Rectal smooth muscle tissue (tissue), 1 donor: ENCODE results near the gene CHFR.
A peak's percentile ranks its signal among the peaks of the same experiment; 100 is the strongest.

ENCODE experiments used
- H3K27ac ChIP-seq: one replicate; pipeline ENCODE4 v1.7.0; 2013; ENCODE audit warnings: low read depth, low read length, inconsistent platforms
- H3K27me3 ChIP-seq: one replicate; pipeline ENCODE4 v1.7.0; 2013; ENCODE audit warnings: low read length; ENCODE audit not compliant: control insufficient read depth, insufficient read depth
- H3K36me3 ChIP-seq: one replicate; pipeline ENCODE4 v1.7.0; 2013; ENCODE audit warnings: low read length; ENCODE audit not compliant: control insufficient read depth, insufficient read depth
- H3K4me1 ChIP-seq: one replicate; pipeline ENCODE4 v1.7.0; 2013; ENCODE audit warnings: low read length; ENCODE audit not compliant: control insufficient read depth, insufficient read depth
- H3K4me3 ChIP-seq: one replicate; pipeline ENCODE4 v1.7.0; 2013; ENCODE audit warnings: low read length
- H3K9ac ChIP-seq: one replicate; pipeline ENCODE4 v1.7.0; 2013; ENCODE audit warnings: low read length

The CHFR gene

GRCh38 chr12:132835076-132836025 is 52.1 kb downstream of the CHFR start:
- H3K4me1 ChIP-seq: peaks cover 7% of the 10 kb centered on the region
- H3K36me3 ChIP-seq: peaks cover 7% of the 10 kb centered on the region
- no peak overlapping the region for H3K4me3 ChIP-seq
- no peak overlapping the region for H3K27ac ChIP-seq
- no peaks in the 10 kb centered on the region for H3K27me3 ChIP-seq
- H3K9ac ChIP-seq: no peak overlapping the region

- Histone ChIP-seq H3K4me3 (no peak overlapping the region), H3K27me3 (no peaks in the 10 kb centered on the region), H3K4me1 (peaks cover 7% of the 10 kb centered on the region), H3K9ac (no peak overlapping the region), H3K27ac (no peak overlapping the region), H3K36me3 (peaks cover 2% of the 10 kb centered on the region)
Observed at GRCh38 chr12:132834181-132834711, 53.2 kb downstream of the CHFR start.

DNA sequence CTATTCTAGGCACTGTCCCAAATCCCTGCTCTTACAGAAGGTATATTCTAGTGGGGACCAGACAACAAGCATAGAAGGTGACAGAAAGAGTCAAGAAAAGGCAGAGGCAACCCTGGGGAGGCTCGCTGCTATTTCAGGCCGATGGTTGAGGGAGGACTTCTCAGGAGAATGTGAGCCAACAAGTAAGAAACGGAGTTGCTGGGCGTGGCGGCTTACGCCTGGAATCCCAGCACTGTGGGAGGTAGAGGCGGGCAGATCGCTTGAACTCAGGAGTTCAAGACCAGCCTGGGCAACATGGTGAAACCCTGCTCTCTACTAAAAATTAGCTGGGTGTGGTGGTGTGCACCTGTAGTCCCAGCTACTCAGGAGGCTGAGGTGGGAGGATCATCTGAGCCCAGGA is 54.1 kb downstream of the CHFR start:
- H3K27ac ChIP-seq: no peak overlapping the region
- H3K4me3 ChIP-seq: no peak overlapping the region
- peaks cover 7% of the 10 kb centered on the region for H3K4me1 ChIP-seq
- H3K36me3 ChIP-seq: peaks cover 2% of the 10 kb centered on the region
- no peaks in the 10 kb centered on the region for H3K27me3 ChIP-seq
- no peak overlapping the region for H3K9ac ChIP-seq

- Histone ChIP-seq H3K4me3 (no peak overlapping the region), H3K36me3 (peaks cover 2% of the 10 kb centered on the region), H3K27ac (no peak overlapping the region), H3K4me1 (peaks cover 6% of the 10 kb centered on the region), H3K9ac (no peak overlapping the region), H3K27me3 (no peaks in the 10 kb centered on the region)
Observed at GRCh38 chr12:132831771-132832170, 55.6 kb downstream of the CHFR start.

DNA sequence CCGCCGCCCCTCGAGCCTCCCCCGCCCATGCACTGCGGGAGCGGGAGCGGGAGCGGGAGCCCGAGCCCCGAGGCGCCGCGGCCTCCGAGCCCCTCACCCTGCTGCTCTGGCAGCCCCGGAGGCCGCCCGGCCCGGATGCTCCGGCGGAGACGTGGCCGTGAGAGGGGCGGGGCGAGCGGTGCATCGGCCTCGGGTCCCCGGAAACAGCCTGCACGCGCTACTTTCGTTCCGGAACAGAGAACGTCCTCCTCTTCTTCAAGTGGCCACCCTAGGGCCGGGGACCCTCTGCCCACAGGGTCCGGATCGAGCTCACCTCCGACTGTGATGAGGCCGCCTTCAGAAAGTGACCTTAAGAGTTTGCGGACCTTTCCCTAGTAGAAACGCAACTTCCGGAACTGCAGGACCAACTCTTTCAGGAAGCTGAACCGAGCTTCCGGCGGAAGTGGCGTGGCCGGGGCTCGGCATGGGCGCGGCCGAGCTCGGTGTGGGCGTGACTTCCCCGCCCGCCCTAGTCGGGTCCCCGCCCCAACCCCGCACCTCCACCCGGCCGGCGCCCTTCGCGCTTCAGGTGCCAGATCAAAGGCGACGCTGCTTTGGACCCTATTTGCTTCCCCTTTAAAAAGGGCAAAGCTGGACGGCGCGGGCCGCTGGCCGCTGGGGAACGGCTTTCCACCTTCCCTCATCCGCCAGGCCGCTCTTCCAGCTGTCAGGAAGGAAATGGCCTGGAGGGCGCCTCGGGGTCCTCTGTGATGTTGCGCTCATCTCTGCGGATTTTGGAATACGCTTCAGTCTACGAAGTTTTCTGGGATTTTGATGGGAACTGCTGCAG is 58.5 kb downstream of the CHFR start, which contains the start of gene GOLGA3:
Gene GOLGA3 (minus strand): TSS at position 164 of the 829 bp plus-strand sequence. CDS start 6,741 bp downstream, outside the sequence.
- Histone ChIP-seq H3K27ac (peak within 1 kb of the TSS; percentile 98), H3K4me3 (peak within 1 kb of the TSS; percentile 95), H3K9ac (peak within 1 kb of the TSS; percentile 96), H3K36me3 (peaks cover 12% of the 10 kb centered on the region), H3K4me1 (peaks cover 6% of the 10 kb centered on the region), H3K27me3 (no peaks in the 10 kb centered on the region)

GRCh38 chr12:132827763-132828703 is 59.4 kb downstream of the CHFR start:
- peak overlapping the region; percentile 98 for H3K27ac ChIP-seq
- peak overlapping the region; percentile 95 for H3K4me3 ChIP-seq
- H3K36me3 ChIP-seq: peaks cover 12% of the 10 kb centered on the region
- H3K27me3 ChIP-seq: no peaks in the 10 kb centered on the region
- peaks cover 6% of the 10 kb centered on the region for H3K4me1 ChIP-seq
- peak overlapping the region; percentile 45 for H3K9ac ChIP-seq

- H3K27ac ChIP-seq: no peak overlapping the region
- no peaks in the 10 kb centered on the region for H3K27me3 ChIP-seq
- peaks cover 15% of the 10 kb centered on the region for H3K36me3 ChIP-seq
- no peak overlapping the region for H3K9ac ChIP-seq
- no peak overlapping the region for H3K4me3 ChIP-seq
- peaks cover 6% of the 10 kb centered on the region for H3K4me1 ChIP-seq
Observed at GRCh38 chr12:132825861-132826260, 61.5 kb downstream of the CHFR start.

DNA sequence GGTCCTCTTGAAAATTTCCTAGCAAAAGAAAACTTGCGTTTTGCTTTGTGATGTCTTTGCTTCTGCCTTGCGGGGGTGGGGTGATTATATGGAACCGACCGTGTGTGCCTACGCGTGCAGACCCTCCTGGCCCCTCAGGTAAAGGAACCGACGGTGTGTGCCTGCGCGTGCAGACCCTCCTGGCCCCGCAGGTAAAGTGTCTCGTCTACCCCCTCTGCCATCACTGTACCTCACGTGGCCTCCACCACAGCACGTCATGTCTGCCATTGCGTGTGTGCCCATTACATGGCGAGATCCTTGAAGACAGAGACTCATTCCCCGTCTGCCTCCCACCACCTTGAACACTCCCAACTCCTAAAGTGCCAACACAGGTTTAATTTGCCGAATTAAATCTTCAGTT is 62.3 kb downstream of the CHFR start:
- H3K36me3 ChIP-seq: peaks cover 18% of the 10 kb centered on the region
- no peak overlapping the region for H3K9ac ChIP-seq
- H3K4me3 ChIP-seq: no peak overlapping the region
- peaks cover 6% of the 10 kb centered on the region for H3K4me1 ChIP-seq
- H3K27ac ChIP-seq: no peak overlapping the region
- H3K27me3 ChIP-seq: no peaks in the 10 kb centered on the region

- peaks cover 6% of the 10 kb centered on the region for H3K4me1 ChIP-seq
- no peak overlapping the region for H3K27ac ChIP-seq
- H3K4me3 ChIP-seq: no peak overlapping the region
- no peaks in the 10 kb centered on the region for H3K27me3 ChIP-seq
- H3K9ac ChIP-seq: no peak overlapping the region
- H3K36me3 ChIP-seq: peaks cover 20% of the 10 kb centered on the region
Observed at GRCh38 chr12:132824053-132824452, 63.4 kb downstream of the CHFR start.

DNA sequence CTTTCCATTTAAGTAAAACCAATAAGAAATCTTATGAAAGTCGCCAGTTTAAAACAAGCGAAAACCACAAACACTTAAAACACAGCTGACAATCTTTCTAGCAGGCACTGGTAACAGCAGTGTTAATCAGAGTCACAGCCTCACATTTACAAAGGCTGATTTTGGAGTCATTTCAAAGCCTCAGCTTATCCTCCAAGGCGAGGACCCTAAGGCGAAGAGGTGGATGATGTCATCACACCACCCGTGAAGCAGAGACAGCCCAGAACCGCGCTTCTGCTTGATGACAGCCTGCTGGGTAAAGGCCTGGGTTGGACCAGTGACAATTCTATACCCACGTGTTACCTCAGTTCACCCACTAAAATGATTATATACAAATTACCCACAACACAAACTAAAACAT is 68.8 kb downstream of the CHFR start:
- no peak overlapping the region for H3K27ac ChIP-seq
- peaks cover 34% of the 10 kb centered on the region for H3K36me3 ChIP-seq
- H3K27me3 ChIP-seq: no peaks in the 10 kb centered on the region
- no peak overlapping the region for H3K4me3 ChIP-seq
- no peak overlapping the region for H3K9ac ChIP-seq
- no peaks in the 10 kb centered on the region for H3K4me1 ChIP-seq

GRCh38 chr12:132814232-132814631 is 73.2 kb downstream of the CHFR start:
- Histone ChIP-seq H3K36me3 (peaks cover 41% of the 10 kb centered on the region), H3K27me3 (no peaks in the 10 kb centered on the region), H3K9ac (no peak overlapping the region), H3K4me1 (no peaks in the 10 kb centered on the region), H3K27ac (no peak overlapping the region), H3K4me3 (no peak overlapping the region)
